A673 (cell line): ENCODE results near the gene RNPS1. TPM values are rescaled to one million over a fixed set of nuclear protein-coding genes. Genes with fewer than 3 reads are reported as not detected.

ENCODE experiments used
- BruUV-seq: library from RNA; stranded (reverse); fragments of 400-500 nt; replicated peaks from 2 replicates; lab custom pipeline; 2021; lab: Mats Ljungman, UMichigan
- CTCF ChIA-PET: fragments of 300-600 bp; sonication (Branson Sonifier 250); formaldehyde crosslinking; loops from one replicate; lab custom pipeline; 2022; ENCODE audit warnings: antibody characterized with exemption; lab: Charles Lee
- POLR2A ChIA-PET: fragments of 300-600 bp; sonication (Branson Sonifier 250); formaldehyde crosslinking; loops from one replicate; lab custom pipeline; 2022; ENCODE audit warnings: antibody characterized with exemption; ENCODE audit not compliant: low non-redundant PET; lab: Charles Lee
- DNase-seq: peaks from one replicate; pipeline ENCODE4 v3.0.0-alpha.2; 2015; ENCODE audit warnings: low spot score
- H3K27ac ChIP-seq: fragments of 200-600 bp; sonication (generic); 2 replicates; pipeline ENCODE4 v1.5.1; 2016; ENCODE audit warnings: mixed run types, low read depth, mild to moderate bottlenecking, mixed read lengths, antibody characterized with exemption, low read length; ENCODE audit not compliant: poor library complexity, severe bottlenecking
- H3K27me3 ChIP-seq: fragments of 200-600 bp; sonication (generic); replicated peaks from 2 replicates; pipeline ENCODE4 v1.6.1; 2017; ENCODE audit warnings: mixed run types, low read depth, mild to moderate bottlenecking, mixed read lengths, antibody characterized with exemption, low read length; ENCODE audit not compliant: insufficient read depth, poor library complexity
- H3K36me3 ChIP-seq: fragments of 200-600 bp; sonication (generic); 2 replicates; pipeline ENCODE4 v1.6.1; 2016; ENCODE audit warnings: mixed run types, mild to moderate bottlenecking, mixed read lengths, antibody characterized with exemption, low read length; ENCODE audit not compliant: insufficient read depth, poor library complexity, severe bottlenecking
- H3K4me1 ChIP-seq: fragments of 200-600 bp; sonication (generic); 2 replicates; pipeline ENCODE4 v1.6.1; 2017; ENCODE audit warnings: mixed run types, mild to moderate bottlenecking, mixed read lengths, antibody characterized with exemption, low read length; ENCODE audit not compliant: insufficient read depth, poor library complexity, severe bottlenecking
- H3K4me3 ChIP-seq: fragments of 200-600 bp; sonication (generic); 2 replicates; pipeline ENCODE4 v1.5.1; 2016; ENCODE audit warnings: low read depth, mixed run types, mild to moderate bottlenecking, mixed read lengths, low read length; ENCODE audit not compliant: poor library complexity, severe bottlenecking
- H3K9me3 ChIP-seq: fragments of 200-600 bp; sonication (generic); 2 replicates; pipeline ENCODE4 v1.6.1; 2016; ENCODE audit warnings: mixed run types, low read depth, mild to moderate bottlenecking, mixed read lengths, antibody characterized with exemption, low read length; ENCODE audit not compliant: poor library complexity, severe bottlenecking
- CTCF ChIP-seq: fragments of 300-800, 200-600 bp; sonication (generic); conservative IDR thresholded peaks from 2 replicates; pipeline ENCODE4 v1.5.1; 2017; ENCODE audit warnings: low read depth, mild to moderate bottlenecking, antibody characterized with exemption, low read length, moderate library complexity, mixed read lengths
- EZH2 ChIP-seq: fragments of 200-600 bp; sonication (generic); IDR thresholded peaks from 2 replicates; pipeline ENCODE4 v1.6.1; 2017; ENCODE audit warnings: borderline replicate concordance, low read depth, mild to moderate bottlenecking, mixed read lengths, antibody characterized with exemption, low read length; ENCODE audit not compliant: poor library complexity, severe bottlenecking
- intact Hi-C: fragments of 100-400 bp; cut with micrococcal nuclease; formaldehyde crosslinking; loops from one replicate; pipeline ENCODE4 v1.10.0; 2022; ENCODE audit not compliant: unreplicated experiment
- total RNA-seq: library from RNA; stranded (reverse); gene quantifications from 2 replicates; pipeline ENCODE4 v1.2.3, GENCODE V29; 2021

RNPS1 gene
- total RNA-seq, 1 experiment from 2014 or later = 345 TPM

GRCh38 chr16:2206780-2207433 is 61.0 kb downstream of the RNPS1 start:
- DNase-seq = no peak

GRCh38 chr16:2206420-2206779 is 61.5 kb downstream of the RNPS1 start:
- no TSS peak for BruUV-seq
- ChIA-PET CTCF (interaction anchor here (0.5 kb wide), 1 partner anchor 295 kb away, joined by 3 read pairs; no protein-coding TSS in a partner anchor), POLR2A (interaction anchor here (0.6 kb wide), 1 partner anchor 1199 kb away, joined by 3 read pairs; no protein-coding TSS in a partner anchor)
- no peak for DNase-seq
- Histone ChIP-seq H3K27ac (peak overlapping the region; percentile 92), H3K4me1 (peaks cover 14% of the 10 kb centered on the region), H3K9me3 (no peaks in the 10 kb centered on the region), H3K27me3 (no peaks in the 10 kb centered on the region), H3K4me3 (peak overlapping the region; percentile 74), H3K36me3 (peaks cover 31% of the 10 kb centered on the region)
- intact Hi-C loops = no loop called here
- no peak for TF ChIP-seq CTCF
- TF ChIP-seq EZH2 = no peak

More at GRCh38 chr16:2206780-2207433, 61.0 kb downstream of the RNPS1 start:
- BruUV-seq = no TSS peak
- Histone ChIP-seq H3K36me3 (peaks cover 31% of the 10 kb centered on the region), H3K27ac (peak overlapping the region; percentile 92), H3K4me3 (peak overlapping the region; percentile 74), H3K9me3 (no peaks in the 10 kb centered on the region), H3K27me3 (no peaks in the 10 kb centered on the region), H3K4me1 (peaks cover 14% of the 10 kb centered on the region)
- ChIA-PET POLR2A (interaction anchor here (0.6 kb wide), 1 partner anchor 1200 kb away, joined by 3 read pairs; no protein-coding TSS in a partner anchor), CTCF (interaction anchor here (0.5 kb wide), 1 partner anchor 295 kb away, joined by 3 read pairs; no protein-coding TSS in a partner anchor)
- TF ChIP-seq CTCF (no peak), EZH2 (no peak)
- intact Hi-C loops = no loop called here

- no peaks in the 10 kb centered on the region for H3K27me3 ChIP-seq
Observed at GRCh38 chr16:2205967-2206313, 62.0 kb downstream of the RNPS1 start.

More at GRCh38 chr16:2205967-2206313, 62.0 kb downstream of the RNPS1 start:
- no peak for DNase-seq
- TF ChIP-seq CTCF = no peak
- no peak for TF ChIP-seq EZH2
- Histone ChIP-seq H3K4me3 (peak overlapping the region; percentile 74), H3K36me3 (peaks cover 31% of the 10 kb centered on the region), H3K27ac (peak overlapping the region; percentile 92), H3K9me3 (no peaks in the 10 kb centered on the region), H3K4me1 (peaks cover 14% of the 10 kb centered on the region)
- intact Hi-C loops = no loop called here
- TSS peak; percentile 50 for BruUV-seq
- CTCF ChIA-PET = interaction anchor here (0.6 kb wide), 1 partner anchor 20 kb away, joined by 4 read pairs; no protein-coding TSS in a partner anchor
- POLR2A ChIA-PET = no interaction called here
